Measurements from ENCODE around the gene HIP1R. TPM values are rescaled to one million over a fixed set of nuclear protein-coding genes. Genes with fewer than 3 reads are reported as not detected.

HIP1R gene
- total and polyA plus RNA-seq, 10 of the 15 experiments (the other 5 are each of a cell fraction or from before 2014, with no cell fraction given) = 0.18 to 27.7 (median 11.7) TPM

DNA sequence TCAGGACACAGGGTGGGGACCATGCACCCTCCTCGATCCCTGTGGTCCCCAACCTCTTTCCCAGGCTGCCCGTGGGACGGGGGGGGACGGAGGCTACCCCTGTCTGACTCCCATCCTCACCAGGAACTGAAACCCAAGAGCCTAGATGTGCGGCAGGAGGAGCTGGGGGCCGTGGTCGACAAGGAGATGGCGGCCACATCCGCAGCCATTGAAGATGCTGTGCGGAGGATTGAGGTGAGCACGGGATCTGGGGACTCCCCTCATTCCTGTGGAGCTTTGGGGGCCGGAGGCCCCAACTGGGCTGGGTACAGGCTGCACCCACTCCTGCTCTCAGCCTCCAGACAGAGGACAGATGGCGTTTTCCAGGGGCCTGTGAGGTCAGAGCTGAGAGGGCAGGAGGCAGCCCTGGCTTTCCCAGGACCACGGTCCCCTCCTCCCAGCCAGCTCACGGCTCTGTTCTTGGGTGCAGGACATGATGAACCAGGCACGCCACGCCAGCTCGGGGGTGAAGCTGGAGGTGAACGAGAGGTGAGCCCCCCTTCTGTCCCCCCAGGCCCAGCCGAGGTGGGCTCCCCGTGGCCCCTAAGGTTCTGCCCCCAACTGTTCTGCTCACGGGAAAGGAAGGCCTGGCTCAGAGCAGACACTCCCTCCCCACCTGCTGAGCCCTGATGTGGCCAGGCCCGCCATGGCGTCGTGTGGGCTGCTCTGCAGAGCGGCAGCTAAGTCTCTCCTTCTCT, 24.2 kb downstream of the HIP1R start:
- POLR2A ChIA-PET = interaction anchor here (0.6 kb wide), 1 partner anchor 85 kb away, joined by 6 read pairs; the partner anchor contains the start of gene CCDC62
- Histone ChIP-seq H3K79me2 (ENCODE audit: control insufficient read depth, insufficient read depth, low read length) (no peaks in the 10 kb centered on the region), H4K20me1 (ENCODE audit: control insufficient read depth, insufficient read depth) (no peaks in the 10 kb centered on the region), H3K4me2 (ENCODE audit: control insufficient read depth, insufficient read depth) (no peak overlapping the region), H3K9ac (ENCODE audit: control insufficient read depth, insufficient read depth, low read length) (no peak overlapping the region), H3K9me3 (replicated peaks; ENCODE audit: control insufficient read depth, insufficient read depth, low read length) (no peaks in the 10 kb centered on the region), H3K27me3 (replicated peaks in 1 of 2; ENCODE audit: control insufficient read depth in 2 of 2, insufficient read depth in 2 of 2, low read length in 1 of 2) (no peaks in the 10 kb centered on the region), H3K4me1 (ENCODE audit: control insufficient read depth, insufficient read depth, low read length) (no peaks in the 10 kb centered on the region), H3K4me3 (no peak overlapping the region), H2AFZ (ENCODE audit: control insufficient read depth, low read depth, low read length) (no peak overlapping the region), H3K36me3 (ENCODE audit: control insufficient read depth in 2 of 2, insufficient read depth in 2 of 2, low read length in 1 of 2) (peaks cover 2 to 8% of the 10 kb centered on the region in 2 experiments; a peak in 2 of 4 replicates), H3K27ac (ENCODE audit: control insufficient read depth, insufficient read depth) (no peak overlapping the region)
- in situ Hi-C loops (cut with MboI) = loop anchor here (5.0 to 25.0 kb wide), 2 partner anchors 93 to 378 kb away; partner anchors contain the start of genes MPHOSPH9 and MTRFR
- WGBS (ENCODE audit: insufficient coverage, insufficient replicate concordance, low lambda C conversion rate, missing lambda C conversion rate) = 50% methylated on average over 23 of the region's 26 CpGs
- DNase-seq (ENCODE audit: low read depth, low spot score) = no peak
- BruUV-seq (replicated peaks) = no TSS peak
- CTCF ChIA-PET = interaction anchor here (0.6 to 7.4 kb wide), 12 partner anchors 22 to 379 kb away, joined by 3 to 127 read pairs (median 4); no protein-coding TSS in a partner anchor
- intact Hi-C loops (cut with micrococcal nuclease; ENCODE audit: unreplicated experiment) = loop anchor here (1.0 to 2.0 kb wide), 2 partner anchors 67 to 93 kb away; no protein-coding TSS in a partner anchor
- TF ChIP-seq DPF2 (IDR thresholded peaks at IDR 0.05) (no peak), YBX1 (IDR thresholded peaks at IDR 0.05) (no peak), CHD1 (IDR thresholded peaks at IDR 0.05; ENCODE audit: low read depth, low read length) (no peak), RAD51 (IDR thresholded peaks at IDR 0.05) (no peak)
- FAIRE-seq = no peak
- ATAC-seq = no peak
- SMC1A ChIA-PET (ENCODE audit: uncharacterized antibody, unreplicated experiment) = interaction anchor here (0.6 to 8.4 kb wide), 5 partner anchors 32 to 426 kb away, joined by 3 to 100 read pairs (median 4); no protein-coding TSS in a partner anchor
- RAD21 ChIA-PET (ENCODE audit: unreplicated experiment) = interaction anchor here (0.7 to 6.9 kb wide), 6 partner anchors 29 to 379 kb away, joined by 3 to 72 read pairs (median 4); no protein-coding TSS in a partner anchor

Measured in GM12878 (cell line).